ENCODE results near the gene TBXAS1. TPM values are rescaled to one million over a fixed set of nuclear protein-coding genes. Genes with fewer than 3 reads are reported as not detected.

TBXAS1 gene
- total RNA-seq, 1 experiment from 2014 or later, result 2.3 TPM

- Mint-ChIP-seq H3K36me3 (peaks cover 14% of the 10 kb centered on the region), H3K4me3 (no peak overlapping the region), H3K27me3 (ENCODE audit: low read depth) (peaks cover 6% of the 10 kb centered on the region), H3K4me1 (peaks cover 4% of the 10 kb centered on the region), H3K27ac (no peak overlapping the region), H3K9me3 (peaks cover 21% of the 10 kb centered on the region)
- DNase-seq (ENCODE audit: low spot score) (no peak), ATAC-seq (no peak)
- TF ChIP-seq, protein P1, sequence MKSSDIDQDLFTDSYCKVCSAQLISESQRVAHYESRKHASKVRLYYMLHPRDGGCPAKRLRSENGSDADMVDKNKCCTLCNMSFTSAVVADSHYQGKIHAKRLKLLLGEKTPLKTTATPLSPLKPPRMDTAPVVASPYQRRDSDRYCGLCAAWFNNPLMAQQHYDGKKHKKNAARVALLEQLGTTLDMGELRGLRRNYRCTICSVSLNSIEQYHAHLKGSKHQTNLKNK (CRISPR knock-in tag; IDR thresholded peaks at IDR 0.05), result no peak
- TF ChIP-seq SMAD4 (CRISPR knock-in tag; IDR thresholded peaks at IDR 0.05) (no peak), ZBTB43 (CRISPR knock-in tag; IDR thresholded peaks at IDR 0.05) (no peak), RELA (CRISPR knock-in tag; IDR thresholded peaks at IDR 0.05; ENCODE audit: borderline replicate concordance) (no peak), FOXK1 (CRISPR knock-in tag; IDR thresholded peaks at IDR 0.05) (no peak)
- TF ChIP-seq, protein P2, sequence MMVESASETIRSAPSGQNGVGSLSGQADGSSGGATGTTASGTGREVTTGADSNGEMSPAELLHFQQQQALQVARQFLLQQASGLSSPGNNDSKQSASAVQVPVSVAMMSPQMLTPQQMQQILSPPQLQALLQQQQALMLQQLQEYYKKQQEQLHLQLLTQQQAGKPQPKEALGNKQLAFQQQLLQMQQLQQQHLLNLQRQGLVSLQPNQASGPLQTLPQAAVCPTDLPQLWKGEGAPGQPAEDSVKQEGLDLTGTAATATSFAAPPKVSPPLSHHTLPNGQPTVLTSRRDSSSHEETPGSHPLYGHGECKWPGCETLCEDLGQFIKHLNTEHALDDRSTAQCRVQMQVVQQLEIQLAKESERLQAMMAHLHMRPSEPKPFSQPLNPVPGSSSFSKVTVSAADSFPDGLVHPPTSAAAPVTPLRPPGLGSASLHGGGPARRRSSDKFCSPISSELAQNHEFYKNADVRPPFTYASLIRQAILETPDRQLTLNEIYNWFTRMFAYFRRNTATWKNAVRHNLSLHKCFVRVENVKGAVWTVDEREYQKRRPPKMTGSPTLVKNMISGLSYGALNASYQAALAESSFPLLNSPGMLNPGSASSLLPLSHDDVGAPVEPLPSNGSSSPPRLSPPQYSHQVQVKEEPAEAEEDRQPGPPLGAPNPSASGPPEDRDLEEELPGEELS (CRISPR knock-in tag; IDR thresholded peaks at IDR 0.05), result no peak
- POLR2A ChIA-PET, result interaction anchor here (1.1 kb wide), 1 partner anchor 9 kb away, joined by 3 read pairs; no protein-coding TSS in a partner anchor
- CTCF ChIA-PET, result interaction anchor here (0.5 kb wide), 2 partner anchors 128 to 759 kb away, joined by 3 to 4 read pairs; no protein-coding TSS in a partner anchor
Measured at GRCh38 chr7:139798221-139798620, 30.8 kb upstream of the TBXAS1 start.

DNA sequence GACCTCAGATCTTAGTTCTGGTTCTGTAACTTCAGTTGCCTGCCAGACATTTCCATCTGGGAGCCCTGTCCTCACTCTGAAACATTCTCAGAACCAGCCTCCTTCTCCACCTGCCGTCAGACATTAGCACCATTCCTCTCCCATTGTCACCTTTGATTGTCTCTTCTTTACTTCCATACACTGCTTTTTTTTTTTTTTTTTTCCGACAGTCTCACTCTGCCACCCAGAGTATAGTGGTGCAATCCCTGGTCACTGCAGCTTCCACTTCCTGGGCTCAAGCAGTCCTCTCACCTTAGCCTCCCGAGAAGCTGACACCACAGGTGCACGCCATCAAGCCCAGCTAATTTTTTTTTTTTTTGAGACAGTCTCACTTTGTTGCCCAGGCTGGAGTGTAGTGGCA is 30.2 kb upstream of the TBXAS1 start:
- POLR2A ChIA-PET, result interaction anchor here (1.1 kb wide), 1 partner anchor 9 kb away, joined by 3 read pairs; no protein-coding TSS in a partner anchor

GRCh38 chr7:139799586-139799985 is 29.5 kb upstream of the TBXAS1 start:
- Mint-ChIP-seq H3K4me3 (no peak overlapping the region), H3K9me3 (peaks cover 35% of the 10 kb centered on the region), H3K27me3 (ENCODE audit: low read depth) (peaks cover 6% of the 10 kb centered on the region), H3K36me3 (peaks cover 25% of the 10 kb centered on the region), H3K27ac (no peak overlapping the region), H3K4me1 (peaks cover 4% of the 10 kb centered on the region)
- DNase-seq (ENCODE audit: low spot score) (no peak), ATAC-seq (no peak)
- CTCF ChIA-PET, result no interaction called here
- POLR2A ChIA-PET, result no interaction called here
- TF ChIP-seq FOXP1 (CRISPR knock-in tag; IDR thresholded peaks at IDR 0.05; ENCODE audit: borderline replicate concordance) (no peak), NFE2L1 (CRISPR knock-in tag; IDR thresholded peaks at IDR 0.05) (no peak), TEAD4 (CRISPR knock-in tag; IDR thresholded peaks at IDR 0.05) (no peak), NFATC4 (CRISPR knock-in tag; IDR thresholded peaks at IDR 0.05) (no peak), ZBTB43 (CRISPR knock-in tag; IDR thresholded peaks at IDR 0.05) (no peak), RORB (CRISPR knock-in tag; IDR thresholded peaks at IDR 0.05) (no peak)
- TF ChIP-seq, protein P3, sequence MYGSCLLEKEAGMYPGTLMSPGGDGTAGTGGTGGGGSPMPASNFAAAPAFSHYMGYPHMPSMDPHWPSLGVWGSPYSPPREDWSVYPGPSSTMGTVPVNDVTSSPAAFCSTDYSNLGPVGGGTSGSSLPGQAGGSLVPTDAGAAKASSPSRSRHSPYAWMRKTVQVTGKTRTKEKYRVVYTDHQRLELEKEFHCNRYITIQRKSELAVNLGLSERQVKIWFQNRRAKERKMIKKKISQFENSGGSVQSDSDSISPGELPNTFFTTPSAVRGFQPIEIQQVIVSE (CRISPR knock-in tag; IDR thresholded peaks at IDR 0.05; ENCODE audit: borderline replicate concordance), result no peak
- TF ChIP-seq, protein P4, sequence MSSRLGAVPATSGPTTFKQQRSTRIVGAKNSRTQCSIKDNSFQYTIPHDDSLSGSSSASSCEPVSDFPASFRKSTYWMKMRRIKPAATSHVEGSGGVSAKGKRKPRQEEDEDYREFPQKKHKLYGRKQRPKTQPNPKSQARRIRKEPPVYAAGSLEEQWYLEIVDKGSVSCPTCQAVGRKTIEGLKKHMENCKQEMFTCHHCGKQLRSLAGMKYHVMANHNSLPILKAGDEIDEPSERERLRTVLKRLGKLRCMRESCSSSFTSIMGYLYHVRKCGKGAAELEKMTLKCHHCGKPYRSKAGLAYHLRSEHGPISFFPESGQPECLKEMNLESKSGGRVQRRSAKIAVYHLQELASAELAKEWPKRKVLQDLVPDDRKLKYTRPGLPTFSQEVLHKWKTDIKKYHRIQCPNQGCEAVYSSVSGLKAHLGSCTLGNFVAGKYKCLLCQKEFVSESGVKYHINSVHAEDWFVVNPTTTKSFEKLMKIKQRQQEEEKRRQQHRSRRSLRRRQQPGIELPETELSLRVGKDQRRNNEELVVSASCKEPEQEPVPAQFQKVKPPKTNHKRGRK (CRISPR knock-in tag; IDR thresholded peaks at IDR 0.05; ENCODE audit: borderline replicate concordance), result no peak

More for the DNA sequence above, 30.2 kb upstream of the TBXAS1 start:
- no peak overlapping the region for H3K4me3 Mint-ChIP-seq
- DNase-seq (ENCODE audit: low spot score) (no peak), ATAC-seq (no peak)
- peaks cover 6% of the 10 kb centered on the region for H3K27me3 Mint-ChIP-seq (ENCODE audit: low read depth)
- TF ChIP-seq ZBTB43 (CRISPR knock-in tag; IDR thresholded peaks at IDR 0.05) (no peak), PRRX2 (CRISPR knock-in tag; IDR thresholded peaks at IDR 0.05) (no peak), ATF3 (CRISPR knock-in tag; conservative IDR thresholded peaks at IDR 0.05) (no peak), ZNF671 (CRISPR knock-in tag; IDR thresholded peaks at IDR 0.05) (no peak)
- TF ChIP-seq, protein P5, sequence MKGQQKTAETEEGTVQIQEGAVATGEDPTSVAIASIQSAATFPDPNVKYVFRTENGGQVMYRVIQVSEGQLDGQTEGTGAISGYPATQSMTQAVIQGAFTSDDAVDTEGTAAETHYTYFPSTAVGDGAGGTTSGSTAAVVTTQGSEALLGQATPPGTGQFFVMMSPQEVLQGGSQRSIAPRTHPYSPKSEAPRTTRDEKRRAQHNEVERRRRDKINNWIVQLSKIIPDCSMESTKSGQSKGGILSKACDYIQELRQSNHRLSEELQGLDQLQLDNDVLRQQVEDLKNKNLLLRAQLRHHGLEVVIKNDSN (CRISPR knock-in tag; IDR thresholded peaks at IDR 0.05), result no peak
- TF ChIP-seq, protein P1 (CRISPR knock-in tag; IDR thresholded peaks at IDR 0.05), result no peak
- H3K36me3 Mint-ChIP-seq, result peaks cover 20% of the 10 kb centered on the region
- H3K9me3 Mint-ChIP-seq, result peaks cover 28% of the 10 kb centered on the region
- no peak overlapping the region for H3K27ac Mint-ChIP-seq
- CTCF ChIA-PET, result no interaction called here
- peaks cover 4% of the 10 kb centered on the region for H3K4me1 Mint-ChIP-seq

Measured in WTC11 (cell line).